ENCODE measurements around the gene UBAP1. TPM values are rescaled to one million over a fixed set of nuclear protein-coding genes. Genes with fewer than 3 reads are reported as not detected.

The UBAP1 gene
- 38.5 TPM for total RNA-seq

GRCh38 chr9:34178436-34179212 lies at the start of gene UBAP1:
UBAP1 (plus strand) TSS chr9:34179043; CDS start chr9:34220915, 41,872 bp downstream.

Other genes starting within 250 kb of the UBAP1 start
- 43.2 TPM for gene UBAP2, start 130.2 kb upstream of the UBAP1 start, total RNA-seq
- 40.1 TPM for gene DCAF12, start 52.3 kb upstream of the UBAP1 start, total RNA-seq
- gene KIF24, start 150.2 kb downstream of the UBAP1 start, total RNA-seq, result 4.3 TPM
- gene NUDT2, start 150.5 kb downstream of the UBAP1 start, total RNA-seq, result 20.2 TPM
- gene MYORG, start 197.9 kb downstream of the UBAP1 start, total RNA-seq, result 3.0 TPM

All from camera-type eye (tissue), 1 donor.